PC-9 (cell line): ENCODE results near the gene DSCAM.

Experiments
- EZH2 ChIP-seq: fragments of 200-600 bp; sonication (generic); IDR thresholded peaks from 2 replicates; pipeline ENCODE4 v1.8.0; 2017; ENCODE audit warnings: antibody characterized with exemption, low read depth
- TF ChIP-seq, protein P1 (sequence below): fragments of 200-600 bp; sonication (generic); conservative IDR thresholded peaks from 2 replicates; pipeline ENCODE4 v1.6.1; 2017; ENCODE audit warnings: mixed run types, antibody characterized with exemption, mild to moderate bottlenecking, moderate library complexity

DNA sequence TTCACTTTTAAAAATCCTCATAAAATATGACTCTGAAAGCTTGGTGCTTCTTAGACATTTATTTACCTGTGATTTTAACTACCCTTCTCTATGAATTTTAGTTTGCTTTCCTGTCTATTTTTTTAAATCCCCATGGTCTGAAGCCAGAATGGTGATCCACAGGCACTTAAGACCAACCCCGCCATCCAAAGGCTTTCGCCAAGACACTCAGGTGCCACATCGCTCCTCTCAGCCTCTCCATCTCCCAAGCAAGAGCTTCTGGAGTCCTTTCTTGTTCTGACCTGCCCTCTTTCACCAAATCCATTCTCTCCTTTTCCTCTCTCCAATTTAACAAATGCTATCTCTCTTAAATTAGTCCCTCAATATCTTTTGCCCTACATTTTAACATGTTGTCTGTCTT, 515.2 kb downstream of the DSCAM start:
- TF ChIP-seq, protein P1, sequence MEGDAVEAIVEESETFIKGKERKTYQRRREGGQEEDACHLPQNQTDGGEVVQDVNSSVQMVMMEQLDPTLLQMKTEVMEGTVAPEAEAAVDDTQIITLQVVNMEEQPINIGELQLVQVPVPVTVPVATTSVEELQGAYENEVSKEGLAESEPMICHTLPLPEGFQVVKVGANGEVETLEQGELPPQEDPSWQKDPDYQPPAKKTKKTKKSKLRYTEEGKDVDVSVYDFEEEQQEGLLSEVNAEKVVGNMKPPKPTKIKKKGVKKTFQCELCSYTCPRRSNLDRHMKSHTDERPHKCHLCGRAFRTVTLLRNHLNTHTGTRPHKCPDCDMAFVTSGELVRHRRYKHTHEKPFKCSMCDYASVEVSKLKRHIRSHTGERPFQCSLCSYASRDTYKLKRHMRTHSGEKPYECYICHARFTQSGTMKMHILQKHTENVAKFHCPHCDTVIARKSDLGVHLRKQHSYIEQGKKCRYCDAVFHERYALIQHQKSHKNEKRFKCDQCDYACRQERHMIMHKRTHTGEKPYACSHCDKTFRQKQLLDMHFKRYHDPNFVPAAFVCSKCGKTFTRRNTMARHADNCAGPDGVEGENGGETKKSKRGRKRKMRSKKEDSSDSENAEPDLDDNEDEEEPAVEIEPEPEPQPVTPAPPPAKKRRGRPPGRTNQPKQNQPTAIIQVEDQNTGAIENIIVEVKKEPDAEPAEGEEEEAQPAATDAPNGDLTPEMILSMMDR, result no peak
- no peak for TF ChIP-seq EZH2
